DMS53 (cell line): ENCODE measurements around the gene MVK.
A peak's percentile ranks its signal among the peaks of the same experiment; 100 is the strongest.

Source experiments
- DNase-seq: peaks from one replicate; lab custom pipeline; 2025; lab: John Stamatoyannopoulos, UW

MVK gene

DNA sequence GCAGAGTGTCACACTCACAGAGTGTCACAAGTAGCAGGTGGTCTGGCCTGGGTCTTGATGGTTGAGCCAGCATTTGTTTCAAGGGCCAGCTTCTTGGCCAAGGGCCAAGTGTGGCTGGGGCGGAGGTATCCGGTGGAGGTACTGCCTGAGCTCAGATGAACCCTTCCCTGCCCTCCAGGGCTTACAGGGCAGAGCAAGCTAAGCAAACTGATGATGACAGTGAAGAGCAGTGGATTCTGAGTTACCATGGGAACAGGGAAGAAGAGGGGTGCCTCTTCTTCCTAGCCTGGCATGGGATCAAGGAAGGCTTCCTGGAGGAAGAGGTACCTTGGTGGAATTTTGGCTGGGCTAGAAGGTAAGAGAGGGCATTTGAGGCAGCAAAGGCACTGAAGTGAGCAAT is 35.7 kb downstream of the MVK start:
- peak; percentile 71 for DNase-seq

DNA sequence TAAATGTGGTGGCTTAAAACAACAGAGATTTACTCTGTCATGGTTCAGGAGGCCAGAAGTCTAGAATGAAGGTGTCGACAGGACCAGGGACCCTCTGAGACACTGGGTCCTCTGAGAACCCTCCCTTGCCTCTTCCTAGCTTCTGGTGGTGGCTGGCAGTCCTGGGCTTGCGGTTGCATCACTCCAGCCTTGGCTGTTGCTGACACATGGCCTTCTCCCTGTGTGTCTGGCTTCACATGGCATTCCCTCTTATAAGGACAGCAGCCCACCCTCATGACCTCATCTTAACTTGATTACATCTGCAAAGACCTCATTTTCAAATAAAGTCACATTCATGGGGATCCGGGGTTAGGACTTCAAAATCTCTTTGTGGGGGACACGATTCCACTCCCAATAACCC is 36.9 kb downstream of the MVK start:
- no peak for DNase-seq

DNA sequence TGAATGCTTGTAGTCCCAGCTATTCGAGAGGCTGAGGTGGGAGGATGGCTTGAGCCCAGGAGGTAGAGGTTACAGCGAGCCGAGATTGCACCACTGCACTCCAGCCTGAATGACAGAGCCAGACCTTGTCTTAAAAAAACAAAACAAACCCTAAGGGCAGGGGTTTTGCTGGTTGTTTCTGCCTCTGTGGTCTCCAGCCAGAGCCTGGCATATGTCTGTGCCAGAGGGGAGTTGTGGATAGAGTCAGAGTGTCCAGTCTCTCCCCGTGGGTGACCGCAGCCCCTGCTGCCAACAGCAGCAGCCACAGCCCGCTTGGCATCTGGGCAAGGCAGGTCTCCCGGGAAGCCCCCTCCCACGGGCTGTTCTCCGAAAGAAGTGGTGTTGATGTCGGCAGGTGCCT is 37.6 kb downstream of the MVK start:
- DNase-seq, result no peak

DNA sequence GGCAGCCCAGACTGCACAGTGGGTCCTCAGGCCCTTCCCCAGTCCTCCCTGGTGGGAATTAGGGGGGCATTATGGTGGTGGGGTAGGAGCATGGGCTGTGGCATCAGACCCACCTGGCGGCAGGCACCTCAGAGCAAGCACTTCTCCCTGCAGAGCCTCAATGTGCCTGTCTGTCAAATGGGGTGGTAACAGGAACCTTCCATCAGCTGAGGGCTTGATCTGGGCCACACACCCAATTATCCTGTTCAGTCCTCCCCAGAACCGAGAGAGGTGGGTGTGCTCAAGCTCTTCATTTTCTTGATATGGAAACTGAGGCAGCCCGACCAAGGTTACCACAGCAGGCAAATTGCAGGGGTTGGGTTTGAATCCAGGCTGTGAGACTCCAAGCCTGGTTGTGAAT is 38.4 kb downstream of the MVK start:
- no peak for DNase-seq

DNA sequence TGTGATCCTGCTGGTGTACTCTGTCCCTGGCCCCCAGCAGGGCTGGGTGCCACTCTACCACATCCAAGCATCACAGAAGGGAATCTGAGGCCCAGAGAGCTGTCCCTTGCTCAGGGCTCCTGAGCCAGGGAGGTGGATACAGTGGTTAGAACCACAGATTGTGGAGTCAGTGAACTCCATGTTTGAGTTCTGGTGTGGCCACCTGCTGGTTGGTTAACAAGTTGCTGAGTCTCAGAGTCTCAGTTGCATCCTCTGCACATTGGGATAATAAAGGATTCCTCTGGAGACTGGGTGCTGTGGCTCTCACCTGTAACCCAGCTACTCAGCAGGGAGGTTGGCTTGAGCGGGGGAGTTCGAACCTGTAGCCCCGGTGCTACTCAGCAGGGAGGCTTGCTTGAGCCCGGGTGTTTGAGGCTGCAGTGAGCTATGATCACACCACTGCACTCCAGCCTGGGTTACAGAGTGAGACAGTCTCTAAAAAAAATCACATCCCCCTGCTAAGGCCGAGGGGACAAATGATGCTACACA is 39.4 kb downstream of the MVK start:
- DNase-seq, result peak; percentile 77

DNA sequence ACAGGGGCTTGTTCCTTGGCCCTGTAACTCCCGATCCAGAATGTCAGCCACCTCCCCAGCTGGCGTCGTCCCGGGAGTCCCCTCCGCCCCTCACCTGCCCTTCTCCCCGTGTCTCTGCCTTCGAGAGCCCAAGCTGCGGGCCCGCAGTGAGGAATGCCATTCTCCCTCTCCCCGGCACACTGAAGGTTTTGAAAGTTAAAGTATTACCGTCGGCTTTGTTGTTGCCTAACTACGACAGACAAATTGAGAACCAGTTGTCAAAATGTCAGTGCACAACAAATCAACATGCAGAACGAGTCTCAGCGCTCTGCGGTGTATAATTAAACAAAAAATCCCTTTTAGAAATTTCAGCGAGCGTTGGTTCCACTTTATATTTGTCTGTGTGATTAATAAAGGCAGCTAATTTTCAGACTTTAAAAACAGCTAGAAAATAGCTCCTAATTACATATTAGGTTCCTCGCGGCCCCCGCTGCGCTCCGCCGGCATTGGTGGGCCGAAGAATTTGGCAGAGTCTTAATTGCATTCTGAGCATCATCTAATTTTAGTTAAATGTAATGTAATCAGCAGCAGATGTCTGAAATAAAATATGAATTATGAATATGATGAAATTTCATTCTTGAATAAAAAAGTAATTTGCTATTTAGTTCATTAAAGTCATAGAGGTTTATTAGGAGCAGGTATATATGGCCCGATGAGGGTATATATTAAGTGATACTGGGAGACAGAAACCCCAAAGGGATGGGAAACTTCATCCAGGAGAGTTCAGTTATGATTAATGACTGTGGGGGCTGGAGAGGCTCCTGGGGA is 40.3 kb downstream of the MVK start:
- DNase-seq, result no peak

DNA sequence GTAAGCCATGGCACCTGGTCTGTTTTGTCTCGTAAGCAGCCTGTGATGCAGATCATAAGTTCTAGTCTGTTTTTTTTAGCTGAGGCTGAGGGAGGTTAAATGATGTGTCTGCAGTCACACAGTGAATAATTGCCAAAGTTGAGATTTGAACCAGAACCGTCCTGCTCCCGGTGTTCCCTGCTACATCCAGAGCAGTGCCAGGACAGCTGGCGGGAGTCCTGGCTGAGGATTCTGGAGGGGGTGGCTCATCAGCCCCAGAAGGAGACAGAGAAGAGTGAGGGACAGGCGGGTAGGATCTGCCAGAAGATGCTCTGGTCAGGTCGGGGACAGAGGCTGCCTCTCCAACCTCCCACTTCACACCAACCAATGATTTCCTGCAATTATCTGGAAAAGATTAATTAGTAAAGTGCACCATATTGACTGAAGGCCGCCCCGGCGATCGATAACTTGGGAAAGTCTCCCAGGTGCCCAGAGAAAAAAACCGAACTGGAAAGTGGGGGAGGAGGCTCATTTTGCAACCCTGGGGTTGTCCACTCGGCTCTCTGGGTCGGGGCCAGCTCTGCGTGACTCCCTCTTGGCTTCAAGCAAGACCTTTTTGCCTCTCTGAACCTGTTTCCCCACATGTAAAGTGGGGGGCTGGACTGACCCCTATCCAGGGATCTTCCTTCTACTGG is 42.1 kb downstream of the MVK start:
- no peak for DNase-seq

DNA sequence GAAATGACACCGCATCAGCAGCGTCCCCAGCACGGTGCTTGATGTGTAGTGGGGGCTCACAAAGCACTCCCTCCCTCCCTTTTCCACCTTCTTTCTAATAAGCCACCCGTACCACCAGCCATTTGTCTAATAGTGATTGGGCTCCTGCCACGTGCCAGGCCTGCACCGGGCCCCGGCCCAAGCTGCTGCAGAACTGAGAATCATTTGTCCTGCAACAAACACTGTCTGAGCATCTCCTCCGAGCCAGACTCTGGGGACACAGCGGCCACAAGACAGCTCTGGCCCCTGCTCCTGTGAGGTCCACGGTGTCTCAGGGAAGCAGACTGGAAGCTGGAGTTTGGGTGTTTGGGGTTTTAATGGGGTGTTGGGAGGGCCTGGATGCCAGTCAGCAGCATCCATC is 43.9 kb downstream of the MVK start:
- no peak for DNase-seq

DNA sequence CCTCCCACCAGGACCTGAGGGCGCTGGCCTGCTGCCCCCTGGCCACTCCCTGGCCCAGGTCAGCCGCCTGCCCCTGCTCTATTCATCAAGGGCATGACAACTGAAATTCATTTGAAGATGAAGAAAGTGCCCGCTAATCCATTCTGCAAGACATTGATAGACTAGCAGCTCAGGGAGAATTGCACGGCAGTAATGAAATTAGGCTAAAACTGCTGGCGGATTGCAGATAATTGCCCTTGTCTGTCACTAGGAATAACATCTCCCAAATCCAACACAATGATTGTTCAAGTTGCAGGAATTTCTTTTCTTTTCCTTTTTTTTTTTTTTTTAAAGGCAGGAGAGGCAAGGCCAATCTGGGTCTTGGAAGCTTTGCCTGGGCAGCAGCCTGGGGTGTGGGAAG is 44.5 kb downstream of the MVK start:
- DNase-seq, result no peak

DNA sequence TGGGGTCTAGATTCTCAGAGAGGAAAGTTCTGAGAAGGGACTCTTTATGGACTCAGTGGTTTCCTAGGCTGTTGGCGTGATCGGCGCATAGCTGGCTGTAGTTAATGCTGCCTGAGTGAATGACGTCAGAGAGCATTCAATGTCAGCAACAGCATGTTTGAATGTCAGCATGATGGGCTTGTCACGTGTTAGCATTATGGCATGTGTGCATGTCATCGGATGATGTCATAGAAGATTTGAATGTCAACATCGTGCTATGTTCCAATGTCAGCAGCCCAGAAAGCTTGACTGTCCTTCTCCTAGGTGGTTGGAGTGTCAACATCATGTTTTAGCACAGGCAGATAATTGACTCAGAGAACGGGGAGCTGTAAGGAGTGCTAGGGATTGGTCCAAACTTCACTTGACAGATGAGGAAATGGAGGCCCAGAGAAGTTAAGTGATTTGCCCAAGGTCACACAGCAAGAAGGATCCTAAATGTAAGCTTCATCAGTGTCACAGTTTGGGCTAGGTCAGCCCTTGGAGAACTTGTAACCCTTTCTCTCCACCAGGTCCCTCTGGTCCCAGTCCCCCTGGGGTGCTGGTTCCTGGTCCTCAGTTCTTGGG is 45.5 kb downstream of the MVK start:
- peak; percentile 50 for DNase-seq

DNA sequence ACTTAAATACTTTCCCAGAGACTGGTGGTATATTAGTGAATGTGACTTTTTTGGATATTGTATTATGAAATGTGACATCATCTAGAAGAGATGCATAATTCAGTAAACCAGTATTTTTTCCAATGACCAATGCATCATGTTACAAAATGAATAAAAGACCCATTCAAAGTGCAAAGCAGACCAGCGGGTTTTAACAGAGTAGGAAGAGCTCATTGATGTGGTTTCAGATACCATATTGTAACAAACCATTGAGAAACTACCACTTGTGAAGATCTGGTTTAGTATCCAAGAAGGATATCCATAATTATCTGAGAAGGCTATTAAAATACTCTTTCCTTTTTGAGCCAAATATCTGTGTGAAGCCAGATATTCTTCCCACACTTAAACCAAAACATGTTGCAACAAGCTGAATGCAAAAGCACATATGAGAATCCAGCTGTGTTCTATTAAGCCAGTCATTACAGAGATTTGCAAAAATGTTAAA is 47.7 kb downstream of the MVK start:
- peak; percentile 44 for DNase-seq

DNA sequence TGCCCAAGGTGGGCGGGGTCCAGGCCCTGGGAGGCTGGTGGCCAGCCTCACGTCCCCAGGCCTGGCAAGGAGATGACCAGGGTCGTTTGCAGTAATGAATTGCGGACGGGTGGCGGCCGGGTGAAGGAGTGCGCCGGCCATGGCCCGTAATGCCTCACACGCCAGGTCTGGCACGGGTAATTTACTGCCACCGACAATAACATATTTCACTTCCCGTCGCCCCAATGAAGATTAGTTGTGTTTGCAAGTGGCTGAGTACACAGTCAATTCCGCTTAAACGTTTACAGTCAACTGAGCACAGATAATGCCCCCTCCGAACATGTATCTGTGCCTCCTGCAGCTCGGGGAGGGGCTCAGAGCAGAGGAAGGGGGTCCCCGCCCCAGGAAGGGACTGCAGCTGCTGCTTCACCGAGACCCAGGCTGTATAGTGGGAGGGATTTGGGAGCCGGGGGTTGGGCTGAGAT is 48.3 kb downstream of the MVK start:
- DNase-seq, result peak; percentile 79

DNA sequence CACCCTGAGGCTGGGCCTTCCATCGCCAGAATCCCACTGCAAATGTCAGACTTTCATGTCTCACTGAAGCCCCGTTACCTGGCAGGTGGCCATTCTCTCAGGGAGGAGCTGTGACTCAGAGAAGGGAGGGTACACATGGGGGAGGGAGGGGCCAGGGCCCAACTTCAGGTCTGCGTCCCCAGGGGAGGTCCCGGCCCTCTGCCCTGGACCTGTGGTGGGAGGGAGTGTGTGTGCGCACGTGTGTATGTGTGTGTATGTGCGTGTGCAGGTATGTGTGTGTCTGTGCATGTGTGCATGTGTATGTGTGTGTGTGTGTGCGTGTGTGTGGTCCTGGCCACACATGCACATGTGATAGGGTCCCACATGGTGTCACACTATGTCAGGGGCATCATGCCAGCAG is 50.9 kb downstream of the MVK start:
- DNase-seq, result peak; percentile 47

DNA sequence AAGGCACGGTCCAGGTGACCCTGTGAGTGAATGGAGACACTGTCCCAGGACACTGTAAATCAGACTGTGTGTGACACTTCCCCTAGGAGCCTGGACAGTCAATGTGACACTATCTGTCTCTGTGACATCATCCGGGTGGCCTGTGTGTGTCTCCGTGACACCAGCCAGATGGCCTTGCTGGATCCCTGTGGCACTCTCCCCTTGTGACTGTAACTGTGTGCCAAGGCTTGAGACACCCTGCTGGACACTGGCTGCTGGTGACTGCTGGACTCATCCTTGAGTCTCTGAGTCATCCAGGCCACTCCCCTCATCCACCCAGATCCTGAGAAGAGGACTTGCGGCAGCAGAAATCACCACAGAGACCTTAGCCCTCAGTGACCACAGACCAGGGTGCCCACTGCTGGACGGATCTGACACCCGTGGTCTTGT is 51.6 kb downstream of the MVK start:
- DNase-seq, result peak; percentile 58

DNA sequence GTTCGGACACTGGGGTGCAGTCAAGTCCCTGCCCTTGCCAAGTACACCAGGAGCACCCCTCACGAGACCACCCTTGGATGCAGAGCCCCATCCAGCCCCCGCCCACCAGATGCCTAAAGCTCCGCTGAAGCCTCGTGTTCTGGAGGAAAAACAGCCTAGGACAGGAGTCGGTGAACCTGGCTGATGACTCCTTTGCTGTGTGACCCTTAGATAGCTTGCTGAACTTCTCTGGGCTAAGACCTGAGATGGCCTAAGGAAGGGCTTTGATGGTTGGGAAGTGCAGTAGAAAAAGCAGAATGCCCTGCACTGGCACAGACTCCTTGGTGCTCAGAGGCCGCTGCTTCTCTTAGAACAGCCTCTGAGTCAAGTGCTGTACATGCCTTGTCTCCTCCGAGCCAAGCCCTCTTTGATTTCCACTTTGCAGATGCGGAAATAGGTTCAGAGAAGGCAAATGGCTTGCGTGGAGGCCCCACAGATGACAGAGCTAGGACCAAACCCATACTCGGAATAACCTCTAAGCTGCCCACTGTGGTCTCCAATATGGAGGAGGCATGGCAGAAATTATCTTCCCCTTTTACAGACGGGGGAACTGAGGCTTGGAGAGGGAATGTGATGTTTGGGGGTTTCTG is 52.3 kb downstream of the MVK start:
- DNase-seq, result no peak

DNA sequence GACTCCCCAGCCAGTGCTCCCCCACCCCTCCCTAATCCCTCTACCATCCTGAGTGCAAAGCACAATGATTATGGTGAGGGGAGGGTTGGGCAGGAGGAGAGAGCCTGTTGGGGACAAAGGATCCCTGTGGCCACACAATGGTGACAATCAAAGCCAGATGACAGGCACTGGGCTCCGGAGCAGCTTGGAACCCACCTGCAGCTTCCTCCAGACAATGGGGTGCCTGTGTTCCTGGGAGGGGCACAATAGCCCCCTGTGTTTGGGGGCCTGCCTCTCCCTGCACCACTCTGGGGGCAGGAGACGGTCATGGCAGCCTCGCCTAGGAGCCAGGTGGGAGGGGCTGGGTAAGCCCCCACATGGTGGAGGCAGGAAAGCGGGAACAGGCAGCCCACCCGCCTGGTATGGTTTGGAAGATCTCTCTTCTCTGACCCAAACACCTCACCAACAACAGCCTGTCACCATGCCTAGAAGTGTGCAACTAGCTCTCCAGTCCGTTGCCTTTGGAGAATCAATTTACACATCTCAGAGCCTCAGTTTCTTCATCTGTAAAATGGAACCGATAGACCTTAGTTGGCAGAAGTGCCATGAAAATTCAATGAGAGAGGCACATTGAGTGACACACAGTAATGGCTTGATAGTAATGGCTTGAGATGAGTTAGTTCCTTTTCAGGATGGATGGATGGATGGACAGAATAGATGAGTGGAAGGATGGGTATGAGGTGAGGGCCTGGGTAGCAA is 53.0 kb downstream of the MVK start:
- no peak for DNase-seq

DNA sequence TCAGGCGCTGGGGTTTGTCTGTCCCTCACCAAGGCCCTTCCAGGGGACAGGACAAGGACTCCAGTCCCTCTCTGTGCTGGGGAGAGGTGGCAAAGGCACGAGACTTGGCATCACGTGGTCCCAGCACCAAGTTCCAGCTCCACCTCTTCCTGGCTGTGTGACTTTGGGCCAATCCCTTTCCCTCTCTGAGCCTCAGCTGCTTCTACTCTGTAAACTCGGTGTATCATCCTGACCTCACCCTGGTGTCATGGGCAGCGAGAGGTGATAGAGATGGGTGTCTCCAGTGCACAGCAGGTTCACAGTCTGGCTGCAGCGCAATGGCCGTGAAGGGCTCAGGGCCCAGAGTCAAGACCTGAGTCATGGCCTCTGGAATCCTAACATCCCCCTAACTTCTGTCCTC is 54.0 kb downstream of the MVK start:
- peak; percentile 62 for DNase-seq

DNA sequence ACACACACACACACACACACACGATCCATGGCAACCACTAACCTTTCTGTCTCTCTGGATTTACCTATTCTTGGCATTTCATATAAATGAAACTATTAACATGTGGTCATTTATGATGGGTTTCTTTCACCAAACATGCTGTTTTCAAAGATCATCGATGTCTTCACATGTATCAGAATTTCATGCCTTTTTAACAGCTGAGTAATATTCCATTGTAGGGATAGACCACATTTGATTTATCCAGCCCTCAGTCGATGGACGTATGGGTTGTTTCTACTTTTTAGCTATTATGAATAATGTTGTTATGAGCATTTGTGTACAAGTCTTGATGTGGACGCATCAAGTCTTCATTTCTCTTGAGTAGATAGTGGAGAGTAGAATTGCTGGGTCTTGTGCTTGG is 56.5 kb downstream of the MVK start:
- DNase-seq, result no peak

DNA sequence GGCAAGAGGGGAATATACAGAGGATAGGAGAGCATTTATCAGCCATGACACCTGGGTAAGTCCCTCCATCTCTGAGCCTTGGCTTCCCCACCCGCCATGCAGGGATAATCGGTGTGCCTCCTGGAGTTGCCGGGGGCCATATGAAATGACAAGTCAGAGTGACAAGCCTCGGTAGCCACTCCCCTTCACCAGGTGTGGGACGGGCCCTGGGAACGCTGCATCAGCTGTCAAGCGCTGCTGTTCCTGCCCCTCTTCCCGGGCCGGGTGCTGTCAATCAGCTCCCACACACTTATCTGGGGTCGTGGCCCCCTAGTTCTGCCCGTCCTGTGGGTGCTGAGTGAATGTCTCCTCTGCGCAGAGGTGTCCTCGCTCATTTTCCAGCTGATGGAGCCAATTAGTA is 57.2 kb downstream of the MVK start:
- DNase-seq, result peak; percentile 53

DNA sequence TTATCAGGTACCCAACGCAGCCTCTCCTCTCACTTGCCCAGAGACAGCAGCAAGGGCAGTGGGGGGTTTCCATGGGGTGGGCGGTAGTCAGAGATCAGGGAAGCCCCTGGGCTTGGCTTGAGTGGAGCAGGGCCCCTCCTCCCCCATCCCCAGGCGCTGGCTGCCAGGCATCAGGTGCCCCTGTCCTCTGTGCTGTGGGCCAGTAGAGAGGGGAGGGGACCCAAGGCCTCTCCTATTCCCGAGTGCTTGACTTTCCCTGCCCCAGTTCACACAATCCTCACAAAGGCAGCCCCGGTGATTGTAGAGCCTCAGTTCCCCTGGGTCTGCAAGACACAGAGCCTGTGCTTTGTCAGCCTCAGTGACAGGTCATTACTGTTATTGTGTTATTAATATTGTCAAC is 57.7 kb downstream of the MVK start:
- no peak for DNase-seq

DNA sequence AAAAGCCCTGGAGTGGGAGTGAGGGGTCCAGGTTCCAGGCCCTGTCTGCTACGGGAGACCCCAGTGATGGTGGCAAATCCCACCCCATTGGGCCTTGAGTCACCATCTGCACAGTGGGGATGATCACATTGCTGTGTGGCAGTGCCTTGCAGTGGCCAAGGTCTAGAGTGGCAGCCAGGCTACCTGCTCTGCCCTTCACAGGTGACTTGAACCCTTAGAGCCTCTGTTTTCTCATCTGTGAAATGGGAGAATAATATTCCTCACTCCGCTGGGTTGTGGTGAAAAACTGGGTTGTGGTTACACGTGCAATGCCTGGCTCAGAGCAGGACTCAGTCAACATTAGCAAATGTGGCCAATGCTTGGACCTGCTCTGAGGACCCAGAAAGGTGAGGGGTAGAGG is 58.2 kb downstream of the MVK start:
- DNase-seq, result no peak

DNA sequence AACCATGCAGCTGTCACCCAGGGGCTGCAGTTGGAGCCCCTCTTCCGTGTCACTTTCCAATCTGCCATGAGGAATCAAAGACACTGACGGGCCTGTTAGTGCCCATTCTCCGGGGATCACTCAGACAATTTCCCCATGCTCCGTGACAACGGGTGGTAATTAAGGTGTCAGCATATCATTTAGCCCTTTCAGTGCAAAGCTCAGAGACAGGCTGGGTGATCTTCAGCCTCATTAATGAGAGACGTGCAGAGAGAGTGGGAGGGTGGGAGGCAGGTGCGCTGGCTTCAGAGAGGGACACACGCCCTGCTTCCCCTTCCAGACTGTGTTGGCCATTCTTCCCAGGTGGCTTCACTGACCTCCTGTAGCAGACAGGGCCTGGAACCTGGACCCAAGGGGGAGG is 58.7 kb downstream of the MVK start:
- no peak for DNase-seq
